ENCODE measurements around the gene ITGA7.

Gene ITGA7

GRCh38 chr12:55718015-55718414 lies 10.3 kb upstream of the ITGA7 start:
- DNase-seq: no peak

GRCh38 chr12:55717011-55718007 lies 9.6 kb upstream of the ITGA7 start:
- DNase-seq: peak; percentile 98

GRCh38 chr12:55716582-55716957 lies 8.9 kb upstream of the ITGA7 start:
- DNase-seq: no peak

GRCh38 chr12:55715833-55716581 lies 8.3 kb upstream of the ITGA7 start, which contains the start of gene BLOC1S1:
Gene BLOC1S1 (plus strand): TSS chr12:55716046. CDS start chr12:55716052, 6 bp downstream.
- peak; percentile 73 for DNase-seq

GRCh38 chr12:55715169-55715764 lies 7.6 kb upstream of the ITGA7 start:
- no peak for DNase-seq

GRCh38 chr12:55713721-55714120 lies 6.0 kb upstream of the ITGA7 start:
- DNase-seq: no peak

GRCh38 chr12:55712700-55713415 lies 5.2 kb upstream of the ITGA7 start:
- DNase-seq: no peak

GRCh38 chr12:55711786-55712553 lies 4.3 kb upstream of the ITGA7 start:
- no peak for DNase-seq

- no peak for DNase-seq
These were observed 1.1 kb upstream of the ITGA7 start for GRCh38 chr12:55708695-55709233.

GRCh38 chr12:55707219-55707671 lies 459 bp downstream of the ITGA7 start:
- DNase-seq: no peak

- DNase-seq: no peak
These were observed 1.0 kb downstream of the ITGA7 start for GRCh38 chr12:55706568-55707218.

GRCh38 chr12:55705782-55706402 lies 1.8 kb downstream of the ITGA7 start:
- no peak for DNase-seq

- DNase-seq: no peak
These were observed 2.6 kb downstream of the ITGA7 start for GRCh38 chr12:55704824-55705718.

GRCh38 chr12:55703901-55704761 lies 3.6 kb downstream of the ITGA7 start:
- no peak for DNase-seq

- no peak for DNase-seq
These were observed 4.4 kb downstream of the ITGA7 start for GRCh38 chr12:55703288-55703687.

GRCh38 chr12:55702861-55703260 lies 4.8 kb downstream of the ITGA7 start:
- no peak for DNase-seq

- DNase-seq: no peak
These were observed 7.3 kb downstream of the ITGA7 start for GRCh38 chr12:55700255-55701018.

All from DMS 273 treated with DMSO at 0.1 percent for 48 hours (cell line).